Thymus (tissue), 2 donors: Measurements from ENCODE around the gene NEFH. TPM values are rescaled to one million over a fixed set of nuclear protein-coding genes. Genes with fewer than 3 reads are reported as not detected.

Experiments
- polyA plus RNA-seq: library from polyadenylated mRNA; stranded (reverse); fragments of 200-250 nt; gene quantifications from one replicate; pipeline ENCODE4 v1.2.3, GENCODE V29; 2013
- total RNA-seq: library from RNA; stranded (reverse); fragments of 120-200 nt; gene quantifications from one replicate; pipeline ENCODE4 v1.2.4, GENCODE V29; 2013
- donor health status: healthy.

NEFH gene
- total and polyA plus RNA-seq, 2 donors = 0.62 to 0.99 TPM

Other genes starting within 250 kb of the NEFH start
- 22.6 TPM for gene RHBDD3, start 212.2 kb upstream of the NEFH start, total RNA-seq
- gene RHBDD3, start 212.2 kb upstream of the NEFH start, polyA plus RNA-seq = 31.1 TPM
- 236 TPM for gene EWSR1, start 211.9 kb upstream of the NEFH start, total RNA-seq
- gene EWSR1, start 211.9 kb upstream of the NEFH start, polyA plus RNA-seq = 175 TPM
- gene GAS2L1, start 173.6 kb upstream of the NEFH start, total RNA-seq = 0.80 TPM
- 6.0 TPM for gene GAS2L1, start 173.6 kb upstream of the NEFH start, polyA plus RNA-seq
- 0.47 TPM for gene RASL10A, start 164.5 kb upstream of the NEFH start, total RNA-seq
- 7.8 TPM for gene RASL10A, start 164.5 kb upstream of the NEFH start, polyA plus RNA-seq
- 33.0 TPM for gene AP1B1, start 91.6 kb upstream of the NEFH start, total RNA-seq
- 33.2 TPM for gene AP1B1, start 91.6 kb upstream of the NEFH start, polyA plus RNA-seq
- gene RFPL1, start 41.6 kb upstream of the NEFH start, total RNA-seq = 0.05 TPM
- gene RFPL1, start 41.6 kb upstream of the NEFH start, polyA plus RNA-seq = 0.05 TPM
- 31.4 TPM for gene THOC5, start 73.5 kb downstream of the NEFH start, total RNA-seq
- 15.8 TPM for gene THOC5, start 73.5 kb downstream of the NEFH start, polyA plus RNA-seq
- 54.6 TPM for gene NIPSNAP1, start 100.9 kb downstream of the NEFH start, total RNA-seq
- gene NIPSNAP1, start 100.9 kb downstream of the NEFH start, polyA plus RNA-seq = 30.9 TPM
- gene NF2, start 123.4 kb downstream of the NEFH start, total RNA-seq = 22.2 TPM
- gene NF2, start 123.4 kb downstream of the NEFH start, polyA plus RNA-seq = 7.0 TPM
- 0.14 TPM for gene CABP7, start 239.8 kb downstream of the NEFH start, total RNA-seq
- 0.52 TPM for gene CABP7, start 239.8 kb downstream of the NEFH start, polyA plus RNA-seq